Measurements from ENCODE around the gene THOC7. TPM values are rescaled to one million over a fixed set of nuclear protein-coding genes. Genes with fewer than 3 reads are reported as not detected.

THOC7 gene
- 42.7 and 52.5 TPM in 2 replicates for total RNA-seq

DNA sequence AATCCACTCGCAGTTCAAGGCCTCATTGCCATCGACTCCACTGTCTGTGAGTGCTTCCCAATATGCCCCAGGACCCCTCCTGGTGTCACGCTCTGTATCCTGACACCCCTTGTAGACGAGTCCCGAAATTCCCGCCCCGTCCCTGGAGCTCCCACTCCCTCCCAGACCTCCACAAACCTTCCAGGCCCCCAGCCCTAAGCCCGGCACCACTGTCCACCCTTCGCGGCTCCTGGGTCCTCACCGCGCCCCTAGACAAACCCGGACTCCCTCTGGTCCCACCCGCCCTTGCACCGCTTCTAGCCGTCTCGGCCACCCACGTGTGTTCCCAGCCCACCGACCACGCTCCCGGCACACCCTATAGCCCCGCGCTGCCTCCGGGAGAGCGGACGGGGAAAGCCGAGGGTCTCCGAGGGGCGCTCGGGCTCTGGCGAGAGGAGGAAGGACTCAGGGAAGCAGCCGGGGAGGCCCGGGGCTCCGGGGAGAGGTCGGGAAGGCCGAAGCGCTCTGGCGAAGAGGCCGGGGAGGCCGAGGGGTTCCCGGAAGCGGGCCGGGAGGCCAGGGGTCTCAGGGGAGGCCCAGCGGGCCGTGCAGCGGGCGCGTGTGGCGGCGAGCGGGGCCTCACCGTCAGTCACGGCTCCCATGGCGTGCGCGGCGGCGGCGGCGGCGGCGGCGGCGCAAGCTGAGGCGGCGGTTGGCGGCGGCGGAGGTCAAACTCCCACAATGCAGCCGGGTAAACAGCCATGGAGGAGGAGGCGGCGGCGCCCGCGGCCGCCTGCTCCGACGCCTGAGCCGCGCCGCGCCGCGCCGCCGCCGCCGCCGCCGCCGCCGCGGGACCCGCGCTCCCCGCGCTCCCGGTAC, at the start of gene THOC7, which contains the start of gene ATXN7:
Gene THOC7, minus strand, starts transcription at position 656 of the 858 bp plus-strand sequence. Its CDS starts 15 bp downstream, at position 641.
Gene ATXN7, plus strand, starts transcription at position 718 of the 858 bp plus-strand sequence. CDS start 48,732 bp downstream, outside the sequence.

GRCh38 chr3:63911873-63912767, 48.5 kb upstream of the THOC7 start, which contains the start of gene SCAANT1:
Gene SCAANT1 (minus strand): TSS chr3:63912383.

GRCh38 chr3:63819151-63819398, 44.5 kb downstream of the THOC7 start, which contains the start of gene C3orf49:
Gene C3orf49 (plus strand): TSS chr3:63819299. CDS start chr3:63819472, 173 bp downstream.

Other genes with a start within 250 kb of the THOC7 start
- gene SNTN, start 211.1 kb downstream of the THOC7 start, total RNA-seq = not detected in 2 replicates
- not detected in 2 replicates for gene C3orf49, start 44.5 kb downstream of the THOC7 start, total RNA-seq
- 7.2 and 13.4 TPM in 2 replicates for gene ATXN7, start 62 bp upstream of the THOC7 start, total RNA-seq
- not detected in 2 replicates for gene SCAANT1, start 48.6 kb upstream of the THOC7 start, total RNA-seq
- gene PSMD6, start 159.7 kb upstream of the THOC7 start, total RNA-seq = 71.4 and 98.6 TPM in 2 replicates

Measured in nasal cavity respiratory epithelium epithelial cell of viscerocranial mucosa (primary cell).